ENCODE results near the gene PCSK5. TPM values are rescaled to one million over a fixed set of nuclear protein-coding genes. Genes with fewer than 3 reads are reported as not detected.

PCSK5 gene
- total RNA-seq, 2 donors from 2014 or later, result 2.5 to 3.5 TPM

DNA sequence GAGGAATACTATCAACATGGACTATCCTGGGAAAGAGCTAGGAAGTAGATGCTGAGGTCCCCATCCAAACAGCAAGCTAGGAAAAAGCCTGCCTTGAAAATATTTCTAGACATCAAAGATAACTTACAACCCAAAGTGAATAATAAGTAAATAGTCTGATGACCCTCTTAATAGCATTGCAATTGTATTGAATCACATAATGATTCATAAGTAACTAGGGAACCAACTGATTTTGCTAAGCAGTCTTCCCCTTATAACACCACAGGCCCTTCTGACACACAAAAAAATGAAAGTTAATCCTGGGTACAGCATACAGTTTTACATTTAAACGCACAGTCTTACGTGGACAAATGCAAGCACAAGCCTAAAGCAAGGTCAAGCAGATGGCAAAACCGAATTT is 304.4 kb downstream of the PCSK5 start:
- Mint-ChIP-seq H3K36me3 (ENCODE audit: low read depth) (no peaks in the 10 kb centered on the region), H3K27me3 (ENCODE audit: insufficient read depth) (peaks cover 8% of the 10 kb centered on the region), H3K4me3 (no peak overlapping the region), H3K9me3 (no peaks in the 10 kb centered on the region), H3K27ac (no peak overlapping the region), H3K4me1 (no peaks in the 10 kb centered on the region)
- 92 to 100% methylated on average over 3 of the region's 3 CpGs for WGBS, 2 experiments (ENCODE audit: insufficient coverage in 1 of 2, insufficient read length in 1 of 2)
- TF ChIP-seq, protein P1, sequence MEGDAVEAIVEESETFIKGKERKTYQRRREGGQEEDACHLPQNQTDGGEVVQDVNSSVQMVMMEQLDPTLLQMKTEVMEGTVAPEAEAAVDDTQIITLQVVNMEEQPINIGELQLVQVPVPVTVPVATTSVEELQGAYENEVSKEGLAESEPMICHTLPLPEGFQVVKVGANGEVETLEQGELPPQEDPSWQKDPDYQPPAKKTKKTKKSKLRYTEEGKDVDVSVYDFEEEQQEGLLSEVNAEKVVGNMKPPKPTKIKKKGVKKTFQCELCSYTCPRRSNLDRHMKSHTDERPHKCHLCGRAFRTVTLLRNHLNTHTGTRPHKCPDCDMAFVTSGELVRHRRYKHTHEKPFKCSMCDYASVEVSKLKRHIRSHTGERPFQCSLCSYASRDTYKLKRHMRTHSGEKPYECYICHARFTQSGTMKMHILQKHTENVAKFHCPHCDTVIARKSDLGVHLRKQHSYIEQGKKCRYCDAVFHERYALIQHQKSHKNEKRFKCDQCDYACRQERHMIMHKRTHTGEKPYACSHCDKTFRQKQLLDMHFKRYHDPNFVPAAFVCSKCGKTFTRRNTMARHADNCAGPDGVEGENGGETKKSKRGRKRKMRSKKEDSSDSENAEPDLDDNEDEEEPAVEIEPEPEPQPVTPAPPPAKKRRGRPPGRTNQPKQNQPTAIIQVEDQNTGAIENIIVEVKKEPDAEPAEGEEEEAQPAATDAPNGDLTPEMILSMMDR (conservative IDR thresholded peaks at IDR 0.05), result no peak
- peaks cover 7% of the 10 kb centered on the region for H3K27me3 ChIP-seq (ENCODE audit: control insufficient read depth, insufficient read depth, low read length, poor library complexity, severe bottlenecking)
- H3K9ac ChIP-seq (ENCODE audit: extremely low read depth, low read length, poor library complexity, severe bottlenecking), result no peak overlapping the region
- no peak overlapping the region for H3K4me3 ChIP-seq (ENCODE audit: low read length)
- no peaks in the 10 kb centered on the region for H3K9me3 ChIP-seq (ENCODE audit: control insufficient read depth, low read length)
- no peaks in the 10 kb centered on the region for H3K4me1 ChIP-seq (ENCODE audit: control insufficient read depth, insufficient read depth, low read length)
- DNase-seq, result no peak
- no peak overlapping the region for H3K27ac ChIP-seq (ENCODE audit: low read depth, low read length)
- no peaks in the 10 kb centered on the region for H3K36me3 ChIP-seq (ENCODE audit: control insufficient read depth, insufficient read depth, low read length)

DNA sequence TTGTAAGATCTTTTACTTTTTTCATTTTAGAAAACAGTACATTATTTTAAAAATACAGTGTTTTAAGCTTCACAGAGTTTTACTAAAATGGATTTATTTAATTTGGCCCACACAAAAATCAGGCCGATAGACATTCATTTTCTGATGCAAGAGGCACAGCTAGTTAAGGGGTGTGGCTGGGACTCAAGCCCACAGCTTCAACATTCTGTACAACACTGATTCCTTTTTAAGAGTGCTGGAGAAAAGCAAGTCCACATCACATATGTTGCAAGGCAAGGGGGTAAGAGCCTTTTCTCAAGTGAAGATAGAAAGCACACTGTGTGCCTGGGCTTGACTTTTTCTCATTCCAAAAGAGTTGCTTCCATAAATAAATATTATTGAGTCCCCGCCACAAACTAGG is 307.9 kb downstream of the PCSK5 start:
- H3K4me1 ChIP-seq (ENCODE audit: control insufficient read depth, insufficient read depth, low read length), result peaks cover 4% of the 10 kb centered on the region
- peaks cover 32% of the 10 kb centered on the region for H3K27me3 ChIP-seq (ENCODE audit: control insufficient read depth, insufficient read depth, low read length, poor library complexity, severe bottlenecking)
- H3K4me1 Mint-ChIP-seq, result peaks cover 2% of the 10 kb centered on the region
- no peak for DNase-seq
- TF ChIP-seq, protein P1 (conservative IDR thresholded peaks at IDR 0.05), result no peak
- 86 to 100% methylated on average over 1 to 2 of the region's 2 CpGs for WGBS, 2 experiments (ENCODE audit: insufficient coverage in 1 of 2, insufficient read length in 1 of 2)
- no peaks in the 10 kb centered on the region for H3K36me3 Mint-ChIP-seq (ENCODE audit: low read depth)
- no peak overlapping the region for H3K4me3 ChIP-seq (ENCODE audit: low read length)
- H3K36me3 ChIP-seq (ENCODE audit: control insufficient read depth, insufficient read depth, low read length), result no peaks in the 10 kb centered on the region
- no peak overlapping the region for H3K27ac ChIP-seq (ENCODE audit: low read depth, low read length)
- H3K9me3 Mint-ChIP-seq, result no peaks in the 10 kb centered on the region
- H3K27ac Mint-ChIP-seq, result no peak overlapping the region
- H3K27me3 Mint-ChIP-seq (ENCODE audit: insufficient read depth), result peaks cover 24% of the 10 kb centered on the region
- H3K4me3 Mint-ChIP-seq, result no peak overlapping the region
- H3K9ac ChIP-seq (ENCODE audit: extremely low read depth, low read length, poor library complexity, severe bottlenecking), result no peak overlapping the region
- H3K9me3 ChIP-seq (ENCODE audit: control insufficient read depth, low read length), result no peaks in the 10 kb centered on the region

DNA sequence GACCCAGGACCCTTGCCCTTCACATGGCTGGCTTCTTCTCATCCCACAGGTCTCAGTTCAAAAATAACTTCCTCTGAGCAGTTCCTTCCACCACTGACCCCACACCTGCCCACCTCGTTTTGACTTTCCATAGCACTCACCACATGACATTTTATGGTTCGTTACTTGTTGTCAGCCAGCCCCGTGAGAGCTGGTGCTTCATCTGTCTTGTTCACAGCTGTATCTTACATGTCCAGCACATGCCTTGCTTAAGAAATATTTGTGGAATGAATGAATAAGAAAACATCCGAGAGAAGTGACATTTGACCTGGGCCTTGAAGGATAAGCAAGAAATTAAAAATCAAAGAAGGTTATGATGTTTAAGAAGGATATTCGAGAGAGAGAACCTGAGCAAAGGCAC is 309.8 kb downstream of the PCSK5 start:
- H3K4me3 ChIP-seq (ENCODE audit: low read length), result no peak overlapping the region
- WGBS, 2 experiments (ENCODE audit: insufficient coverage in 1 of 2, insufficient read length in 1 of 2), result 85 to 87% methylated on average over 3 to 5 of the region's 5 CpGs
- H3K27ac ChIP-seq (ENCODE audit: low read depth, low read length), result no peak overlapping the region
- H3K4me1 Mint-ChIP-seq, result peaks cover 3% of the 10 kb centered on the region
- H3K9ac ChIP-seq (ENCODE audit: extremely low read depth, low read length, poor library complexity, severe bottlenecking), result no peak overlapping the region
- no peak overlapping the region for H3K4me3 Mint-ChIP-seq
- H3K27ac Mint-ChIP-seq, result no peak overlapping the region
- TF ChIP-seq, protein P1 (conservative IDR thresholded peaks at IDR 0.05), result no peak
- no peak for DNase-seq
- H3K27me3 Mint-ChIP-seq (ENCODE audit: insufficient read depth), result peaks cover 41% of the 10 kb centered on the region
- H3K27me3 ChIP-seq (ENCODE audit: control insufficient read depth, insufficient read depth, low read length, poor library complexity, severe bottlenecking), result peaks cover 52% of the 10 kb centered on the region
- H3K36me3 ChIP-seq (ENCODE audit: control insufficient read depth, insufficient read depth, low read length), result no peaks in the 10 kb centered on the region
- no peaks in the 10 kb centered on the region for H3K36me3 Mint-ChIP-seq (ENCODE audit: low read depth)
- no peaks in the 10 kb centered on the region for H3K9me3 Mint-ChIP-seq
- H3K9me3 ChIP-seq (ENCODE audit: control insufficient read depth, low read length), result no peaks in the 10 kb centered on the region
- peaks cover 4% of the 10 kb centered on the region for H3K4me1 ChIP-seq (ENCODE audit: control insufficient read depth, insufficient read depth, low read length)

Measured in endodermal cell (in vitro differentiated cells).